ENCODE data around the gene OTULIN. TPM values are rescaled to one million over a fixed set of nuclear protein-coding genes. Genes with fewer than 3 reads are reported as not detected.

OTULIN gene
- total and polyA plus RNA-seq, 7 donors: 2.3 to 20.4 (median 12.4) TPM

DNA sequence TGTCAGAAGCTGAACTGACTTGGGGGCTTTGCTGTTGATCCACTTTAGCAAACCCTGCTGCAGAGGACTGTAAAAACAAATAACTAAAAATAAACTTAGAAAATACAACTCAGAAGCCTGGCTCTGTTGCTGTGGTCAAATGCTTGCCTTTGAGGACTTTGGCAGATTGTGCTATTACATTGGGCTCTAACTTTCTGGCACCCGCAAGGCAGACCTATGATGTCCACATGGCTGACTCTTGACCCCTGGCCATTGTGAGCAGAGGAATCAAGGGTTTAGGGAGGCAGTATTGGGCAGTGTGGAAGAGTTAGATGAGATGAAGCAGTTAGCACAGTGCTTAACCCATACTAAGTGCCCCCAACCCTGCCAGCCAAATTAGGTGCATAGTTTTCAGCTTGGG lies 34.0 kb downstream of the OTULIN start:
- Histone ChIP-seq H3K36me3 (ENCODE audit: insufficient read depth in 1 of 2, low read depth in 1 of 2) (peaks cover 2 to 58% of the 10 kb centered on the region in 2 donors), H3K9me3 (no peaks in the 10 kb centered on the region), H3K27me3 (ENCODE audit: insufficient read depth in 3 of 3, low read length in 2 of 3) (no peaks in the 10 kb centered on the region), H3K27ac (no peak overlapping the region), H3K4me1 (no peaks in the 10 kb centered on the region), H3K4me3 (no peak overlapping the region)
- TF ChIP-seq, protein P1, sequence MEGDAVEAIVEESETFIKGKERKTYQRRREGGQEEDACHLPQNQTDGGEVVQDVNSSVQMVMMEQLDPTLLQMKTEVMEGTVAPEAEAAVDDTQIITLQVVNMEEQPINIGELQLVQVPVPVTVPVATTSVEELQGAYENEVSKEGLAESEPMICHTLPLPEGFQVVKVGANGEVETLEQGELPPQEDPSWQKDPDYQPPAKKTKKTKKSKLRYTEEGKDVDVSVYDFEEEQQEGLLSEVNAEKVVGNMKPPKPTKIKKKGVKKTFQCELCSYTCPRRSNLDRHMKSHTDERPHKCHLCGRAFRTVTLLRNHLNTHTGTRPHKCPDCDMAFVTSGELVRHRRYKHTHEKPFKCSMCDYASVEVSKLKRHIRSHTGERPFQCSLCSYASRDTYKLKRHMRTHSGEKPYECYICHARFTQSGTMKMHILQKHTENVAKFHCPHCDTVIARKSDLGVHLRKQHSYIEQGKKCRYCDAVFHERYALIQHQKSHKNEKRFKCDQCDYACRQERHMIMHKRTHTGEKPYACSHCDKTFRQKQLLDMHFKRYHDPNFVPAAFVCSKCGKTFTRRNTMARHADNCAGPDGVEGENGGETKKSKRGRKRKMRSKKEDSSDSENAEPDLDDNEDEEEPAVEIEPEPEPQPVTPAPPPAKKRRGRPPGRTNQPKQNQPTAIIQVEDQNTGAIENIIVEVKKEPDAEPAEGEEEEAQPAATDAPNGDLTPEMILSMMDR (IDR thresholded peaks at IDR 0.05): no peak
- WGBS, 3 donors: 89 to 100% (median 95%) methylated on average over 1 of the region's 1 CpG
- intact Hi-C loops (cut with DNase I): no loop called here
- DNase-seq (no peak), ATAC-seq (no peak)

GRCh38 chr5:14699159-14699558 lies 34.6 kb downstream of the OTULIN start:
- H3K4me3 ChIP-seq: no peak overlapping the region
- no peaks in the 10 kb centered on the region for H3K27me3 ChIP-seq (ENCODE audit: insufficient read depth in 3 of 3, low read length in 2 of 3)
- no peak for ATAC-seq
- H3K27ac ChIP-seq: no peak overlapping the region
- no peaks in the 10 kb centered on the region for H3K4me1 ChIP-seq
- 96 to 100% (median 98%) methylated on average over 2 of the region's 2 CpGs for WGBS, 3 donors
- peaks cover 2 to 54% of the 10 kb centered on the region in 2 donors for H3K36me3 ChIP-seq (ENCODE audit: insufficient read depth in 1 of 2, low read depth in 1 of 2)
- DNase-seq: no peak
- TF ChIP-seq, protein P1 (IDR thresholded peaks at IDR 0.05): no peak
- intact Hi-C loops (cut with DNase I): no loop called here
- no peaks in the 10 kb centered on the region for H3K9me3 ChIP-seq

DNA sequence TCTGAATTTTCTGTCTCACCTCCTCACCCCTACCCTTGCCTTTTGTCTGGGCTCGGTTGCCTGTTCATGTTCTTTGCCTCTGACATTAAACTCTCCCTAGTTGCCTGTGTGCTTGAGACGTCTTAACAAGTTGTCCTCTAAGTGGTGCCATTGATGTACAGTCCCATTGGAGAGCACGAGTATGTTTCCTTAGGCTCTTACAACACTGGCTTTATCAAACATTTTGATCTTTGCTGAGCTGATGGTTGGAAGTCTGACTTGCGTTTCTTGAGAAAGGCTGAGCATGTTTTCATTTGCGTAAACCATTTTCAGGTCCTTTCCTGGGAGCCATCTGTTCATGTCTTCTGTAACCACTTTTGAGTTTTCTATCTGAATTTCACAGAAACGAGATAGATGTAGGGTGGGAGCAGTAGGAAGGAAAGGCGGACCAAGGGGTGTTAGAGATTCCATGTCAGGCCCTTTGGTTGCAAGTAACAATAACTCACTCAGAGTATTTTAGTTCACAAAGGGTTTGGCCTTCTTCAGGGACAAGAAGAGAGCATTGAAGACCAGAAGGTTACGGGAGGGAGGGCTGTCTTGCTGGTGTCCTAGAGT lies 35.4 kb downstream of the OTULIN start:
- intact Hi-C loops (cut with DNase I): no loop called here
- 80 to 90% (median 87%) methylated on average over 8 of the region's 8 CpGs for WGBS, 3 donors
- Histone ChIP-seq H3K27ac (no peak overlapping the region), H3K36me3 (ENCODE audit: insufficient read depth in 1 of 2, low read depth in 1 of 2) (peaks cover 2 to 48% of the 10 kb centered on the region in 2 donors), H3K27me3 (ENCODE audit: insufficient read depth in 3 of 3, low read length in 2 of 3) (no peaks in the 10 kb centered on the region), H3K4me3 (no peak overlapping the region), H3K9me3 (no peaks in the 10 kb centered on the region), H3K4me1 (no peaks in the 10 kb centered on the region)
- DNase-seq (no peak), ATAC-seq (no peak)
- TF ChIP-seq, protein P1 (IDR thresholded peaks at IDR 0.05): no peak

GRCh38 chr5:14700478-14701436 lies 36.2 kb downstream of the OTULIN start:
- 42 to 43% (median 43%) methylated on average over 12 to 13 of the region's 13 CpGs for WGBS, 3 donors
- TF ChIP-seq, protein P1 (IDR thresholded peaks at IDR 0.05): no peak
- Histone ChIP-seq H3K36me3 (ENCODE audit: insufficient read depth in 1 of 2, low read depth in 1 of 2) (peaks cover 2 to 48% of the 10 kb centered on the region in 2 donors), H3K27me3 (ENCODE audit: insufficient read depth in 3 of 3, low read length in 2 of 3) (no peaks in the 10 kb centered on the region), H3K4me1 (no peaks in the 10 kb centered on the region), H3K9me3 (no peaks in the 10 kb centered on the region), H3K4me3 (no peak overlapping the region), H3K27ac (no peak overlapping the region)
- intact Hi-C loops (cut with DNase I): no loop called here
- ATAC-seq: peak; percentile 46 to 74 (median 54)
- no peak for DNase-seq

All from psoas muscle (tissue), 8 donors.